Measurements from ENCODE around the gene RIN2.
A peak's percentile ranks its signal among the peaks of the same experiment; 100 is the strongest.

Gene RIN2

DNA sequence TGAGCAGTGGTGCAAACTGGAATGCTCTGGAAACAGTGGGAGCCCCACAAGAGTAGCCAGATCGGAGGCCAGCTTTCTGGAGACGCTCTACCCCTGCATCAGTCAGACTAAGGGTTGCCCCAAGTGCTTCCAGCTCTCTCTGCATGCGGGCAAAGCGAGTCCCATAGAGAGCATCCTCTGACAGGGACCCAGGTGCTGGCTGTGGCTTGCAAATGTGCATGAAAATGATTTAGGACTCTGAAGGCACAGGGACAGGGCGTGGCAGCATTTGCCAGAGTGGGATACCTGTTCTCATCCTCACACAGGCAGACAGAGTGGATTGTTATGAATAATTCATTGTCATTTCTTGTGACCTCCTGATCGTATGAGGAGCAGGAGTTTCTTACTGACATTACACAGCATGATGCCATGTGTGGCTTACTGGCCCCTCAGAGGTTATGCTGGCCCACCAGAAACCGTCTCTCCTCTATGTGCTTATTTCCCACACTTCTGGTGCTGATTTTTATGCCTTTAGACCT, 10.3 kb downstream of the RIN2 start:
- DNase-seq = no peak

DNA sequence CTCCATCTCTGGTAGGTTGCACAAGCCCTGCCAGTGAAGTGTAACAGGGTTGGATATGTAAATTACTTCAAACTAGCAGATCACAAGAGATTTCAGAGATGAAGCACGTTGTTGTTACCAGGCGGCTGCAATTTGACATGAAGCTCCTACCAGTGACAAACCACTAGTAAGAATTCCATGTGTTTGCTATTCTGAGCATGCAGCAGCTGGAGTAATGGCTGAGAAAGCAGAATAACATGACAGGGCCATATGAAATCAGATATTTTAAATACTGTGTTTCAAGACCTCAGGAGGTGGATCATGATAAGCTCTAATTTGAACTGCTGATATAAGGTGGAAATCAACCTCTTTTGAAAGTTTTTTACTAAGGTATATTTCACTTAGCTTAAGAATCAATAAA, 11.4 kb downstream of the RIN2 start:
- no peak for DNase-seq

DNA sequence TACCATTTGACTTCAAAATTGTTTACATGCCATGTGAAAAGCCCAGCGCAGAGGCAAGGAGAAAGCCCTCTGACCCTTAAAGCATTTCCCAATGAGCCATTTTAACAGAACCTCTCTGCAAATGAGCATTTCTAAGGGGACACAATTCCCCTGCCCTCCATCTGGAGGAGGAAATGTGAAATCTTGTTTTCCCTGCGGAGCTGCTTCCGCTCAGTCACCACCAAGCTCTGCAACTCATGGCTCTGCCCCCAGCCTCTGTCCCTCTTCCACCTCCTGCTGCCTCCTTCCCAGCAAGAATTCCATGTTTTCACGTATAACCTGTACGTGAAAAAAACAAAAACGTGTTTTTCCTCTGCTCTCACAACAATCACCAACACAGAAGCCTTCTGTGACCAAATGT, 12.3 kb downstream of the RIN2 start:
- DNase-seq = no peak

DNA sequence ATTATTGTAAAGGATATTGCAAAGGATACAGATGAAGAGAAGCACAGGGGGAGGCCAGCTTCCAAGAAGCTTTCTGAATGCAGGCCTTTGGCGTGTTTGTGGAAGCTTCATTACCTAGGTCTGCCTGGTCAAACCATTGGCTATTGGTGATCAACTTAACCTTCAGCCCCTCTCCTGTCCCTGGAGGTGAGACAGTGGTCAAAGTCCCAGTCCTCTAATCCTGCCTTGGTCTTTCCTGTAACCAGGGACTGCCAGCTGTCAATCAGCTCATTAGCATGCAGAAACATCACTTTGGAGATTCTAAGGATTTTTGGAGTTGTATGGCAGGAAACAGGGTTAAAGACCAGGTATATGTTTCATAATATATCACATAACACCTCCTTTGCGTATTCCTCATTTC, 13.0 kb downstream of the RIN2 start:
- no peak for DNase-seq

DNA sequence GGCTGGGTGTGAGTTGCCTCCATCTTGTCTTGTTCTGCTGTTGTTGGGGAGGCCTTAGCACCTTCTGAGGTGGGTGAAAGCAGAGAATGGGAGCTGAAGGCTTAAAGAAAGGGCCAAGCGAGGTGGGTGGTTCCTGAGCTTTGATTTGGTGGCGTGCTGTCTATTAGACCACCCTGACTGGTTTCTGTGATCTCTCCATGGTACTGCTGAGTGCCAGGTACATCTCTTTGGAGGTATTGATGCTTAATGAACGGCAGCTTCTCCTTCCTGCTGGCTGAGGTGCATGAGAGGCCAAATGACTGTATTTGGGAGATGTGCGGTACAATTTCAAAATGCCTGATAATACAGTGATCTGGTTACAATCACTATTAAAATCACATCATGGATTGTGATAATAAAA, 15.4 kb downstream of the RIN2 start:
- no peak for DNase-seq

DNA sequence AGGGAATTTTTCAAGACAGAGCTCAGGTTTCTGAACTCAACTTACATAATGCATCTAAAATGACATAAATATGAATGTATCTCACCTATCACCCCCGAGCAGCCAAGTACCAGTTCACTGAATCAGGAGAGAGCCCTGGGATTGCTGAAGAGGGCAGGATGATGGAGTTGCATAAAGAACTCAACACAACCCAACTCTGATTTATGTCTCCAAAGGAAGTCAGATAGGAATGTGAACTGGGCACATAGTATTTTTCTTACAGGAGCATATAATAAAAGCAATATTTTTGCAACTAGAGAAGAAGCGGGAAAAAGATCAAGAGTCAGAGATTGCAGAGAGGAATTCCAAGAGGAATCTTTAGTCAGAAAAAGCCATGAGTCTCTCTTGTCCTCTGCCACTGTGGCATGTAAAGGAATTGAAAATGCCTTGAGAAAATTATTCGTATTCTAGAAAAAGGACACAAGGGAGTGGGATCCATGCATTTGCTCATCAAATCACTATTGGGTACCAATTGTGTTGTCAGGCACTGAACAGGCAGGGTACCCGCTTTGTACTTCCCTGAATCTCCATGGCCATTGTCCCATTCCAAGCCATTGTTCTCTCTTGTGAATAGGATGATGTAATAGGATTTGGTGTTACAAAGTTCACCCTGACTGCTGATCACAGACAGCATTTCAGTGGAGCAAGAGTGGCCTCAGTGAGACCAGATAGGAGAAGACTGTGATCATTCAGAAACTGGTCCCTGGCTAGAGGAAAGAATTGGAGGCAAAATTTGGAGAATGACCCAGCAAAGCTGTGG, 16.3 kb downstream of the RIN2 start:
- DNase-seq = no peak

DNA sequence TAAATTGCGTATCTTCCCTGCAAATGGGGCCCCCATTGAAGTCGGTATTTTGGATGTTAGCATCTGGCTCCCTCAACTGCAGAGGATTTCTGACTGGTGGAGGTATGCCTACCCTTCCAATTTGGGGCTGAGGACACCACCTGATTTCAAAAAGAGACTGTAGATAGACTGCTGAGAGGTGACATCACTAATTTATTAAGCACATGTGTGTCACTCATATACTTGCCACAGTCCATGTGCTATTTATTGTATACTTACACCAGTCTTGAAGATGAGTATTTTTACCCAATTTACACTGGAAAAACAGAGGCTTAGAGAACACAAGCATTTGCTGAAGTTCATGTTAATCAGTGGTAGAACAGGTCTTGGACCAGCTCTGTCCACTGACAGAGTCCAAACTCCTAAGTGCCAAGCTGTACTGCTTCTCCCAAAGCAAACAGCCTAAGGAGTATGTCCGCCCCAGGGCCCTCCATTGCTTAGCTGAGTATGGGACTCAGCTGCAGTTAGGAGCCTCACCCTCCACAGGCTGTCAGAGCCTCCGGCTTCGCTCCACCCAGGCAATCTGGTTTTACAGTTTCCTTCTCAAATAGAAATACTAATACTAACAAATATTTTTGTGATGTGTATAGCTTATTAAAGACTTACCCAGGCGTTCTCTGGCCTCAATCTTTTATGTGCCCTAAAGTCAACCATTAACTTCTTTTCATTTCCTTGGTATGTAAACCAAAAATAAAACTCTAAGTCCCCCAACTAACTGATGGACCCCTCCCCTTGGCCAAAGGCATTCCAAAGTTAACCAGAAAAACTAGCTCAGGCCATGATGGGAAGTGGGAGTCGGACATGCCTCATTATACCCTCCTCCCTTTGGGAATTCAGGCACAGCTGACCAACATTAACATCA, 17.5 kb downstream of the RIN2 start:
- no peak for DNase-seq

DNA sequence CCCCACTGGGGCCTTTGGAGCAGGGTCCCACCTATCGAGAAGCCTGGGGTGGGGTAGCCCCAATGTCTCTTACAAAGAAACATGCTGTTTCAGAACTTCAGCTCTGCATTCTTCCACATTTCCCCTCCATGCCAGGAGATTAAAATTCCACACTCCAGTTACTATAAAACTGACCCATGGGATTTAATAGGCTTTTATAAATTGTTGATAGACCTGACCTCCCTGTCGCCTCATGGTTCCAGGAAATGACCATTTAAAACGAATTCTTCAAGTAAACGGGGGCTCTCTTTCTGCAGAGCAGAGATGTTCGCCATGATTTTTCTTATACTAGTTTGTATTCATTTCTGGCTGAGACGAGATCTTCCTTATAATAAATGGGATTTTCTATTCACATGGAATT, 19.3 kb downstream of the RIN2 start:
- DNase-seq = no peak

DNA sequence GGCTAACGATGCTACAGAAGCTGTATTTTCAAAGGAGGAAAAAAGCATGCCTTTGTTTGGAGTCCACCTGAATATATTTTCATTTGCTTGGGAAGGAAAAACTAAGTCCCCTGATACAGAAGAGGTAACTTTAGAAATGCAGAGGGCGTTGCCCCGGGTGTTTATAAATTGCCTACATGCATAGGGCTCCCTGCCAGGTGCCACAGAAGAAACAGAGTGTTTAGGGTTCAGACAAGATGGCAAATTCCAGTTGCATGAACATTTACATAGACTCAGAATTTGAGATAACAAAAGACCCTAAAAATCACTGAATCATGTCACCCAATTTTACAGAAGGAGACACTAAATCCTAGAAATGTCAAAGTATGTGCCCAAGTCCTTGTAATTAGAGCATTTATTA, 19.9 kb downstream of the RIN2 start:
- DNase-seq = no peak

DNA sequence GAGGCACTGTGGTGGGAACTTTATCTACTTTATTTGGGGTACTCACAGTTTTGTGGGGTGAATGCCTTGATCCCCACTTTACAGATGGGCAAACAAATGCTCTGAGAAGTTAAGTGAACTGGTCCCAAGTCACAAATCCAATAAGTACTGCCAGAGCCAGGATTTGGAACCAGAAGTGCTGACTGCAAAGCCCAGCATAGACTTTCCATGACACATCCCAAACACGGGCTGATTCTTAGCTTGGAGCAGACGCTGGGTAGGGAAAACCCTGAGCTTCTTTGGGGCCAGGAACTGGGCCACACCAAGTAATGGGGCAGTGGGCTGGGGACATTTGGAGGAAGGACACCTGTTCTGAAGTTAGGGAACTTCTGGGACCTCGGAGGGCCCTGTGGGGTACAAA, 20.3 kb downstream of the RIN2 start:
- no peak for DNase-seq

DNA sequence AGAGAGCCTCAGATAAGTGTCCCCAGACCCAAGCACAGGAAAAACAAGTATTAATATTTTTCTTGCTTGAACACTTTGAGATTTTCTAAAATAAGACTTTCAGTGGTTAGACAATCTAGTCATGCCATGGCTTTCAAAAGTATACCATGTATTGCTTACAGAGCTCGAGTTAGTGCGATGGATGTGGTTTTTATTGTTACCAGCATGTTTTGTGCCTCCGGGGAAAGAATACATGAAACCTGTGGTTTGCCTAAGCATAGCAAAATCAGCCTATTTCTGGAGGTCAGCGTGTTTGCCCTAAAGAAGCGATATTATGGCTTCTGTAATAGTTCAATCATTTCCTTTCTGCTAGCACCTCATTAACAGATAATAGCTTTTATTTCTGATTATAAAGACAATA, 21.6 kb downstream of the RIN2 start:
- no peak for DNase-seq

DNA sequence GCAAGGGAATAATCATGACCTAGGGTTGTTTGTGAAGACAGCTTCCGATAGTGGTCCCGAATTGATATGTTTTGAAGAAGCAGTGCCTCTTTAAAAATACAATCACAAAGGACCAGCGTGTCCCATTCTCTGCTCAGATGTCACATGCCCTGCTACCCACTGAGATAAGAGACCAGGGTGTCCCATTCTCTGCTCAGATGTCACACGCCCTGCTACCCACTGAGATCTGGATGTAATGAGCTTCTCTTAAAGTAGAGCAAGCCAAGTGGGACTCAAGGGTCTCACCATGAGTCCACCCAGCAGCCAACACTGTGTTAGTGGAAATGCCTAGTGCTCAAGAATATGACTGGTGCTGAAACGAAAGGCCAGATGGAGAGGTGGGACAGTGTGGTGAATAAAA, 22.2 kb downstream of the RIN2 start:
- peak; percentile 23 for DNase-seq

DNA sequence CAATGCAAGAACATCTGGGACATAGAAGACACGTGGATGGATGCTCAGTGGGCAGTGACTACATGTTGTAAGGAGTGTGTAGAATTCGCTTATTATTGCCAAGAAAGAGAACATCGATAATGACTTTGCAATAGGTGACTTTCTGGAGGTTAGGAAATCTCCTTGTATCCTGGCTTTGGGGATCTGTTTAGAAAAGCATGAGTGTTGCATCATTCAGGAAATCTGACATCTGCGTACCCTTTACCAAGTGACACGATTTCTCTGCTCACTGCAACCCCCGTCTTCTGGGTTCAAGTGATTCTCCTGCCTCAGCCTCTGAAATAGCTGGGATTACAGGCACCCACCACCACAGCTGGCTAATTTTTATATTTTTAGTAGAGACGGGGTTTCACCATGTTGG, 23.2 kb downstream of the RIN2 start:
- no peak for DNase-seq

DNA sequence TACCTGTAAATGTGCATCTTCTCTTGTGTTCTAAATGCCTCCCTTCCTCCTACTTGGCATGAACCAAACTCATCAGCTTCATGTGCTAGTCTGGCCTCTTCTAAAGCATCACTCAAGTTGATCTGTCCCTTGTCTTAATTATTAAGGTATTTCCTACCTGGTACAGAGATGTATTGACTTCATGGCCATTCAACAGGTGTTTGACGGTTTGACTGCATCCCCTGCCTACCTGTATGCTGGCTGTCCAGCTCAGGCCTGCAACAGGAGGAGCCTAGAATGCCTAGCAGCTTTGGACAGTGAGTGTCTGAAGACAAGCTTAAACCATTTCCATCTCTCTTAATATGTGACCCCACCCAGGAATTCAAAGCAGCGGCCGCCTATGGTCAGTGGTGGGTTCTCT, 24.6 kb downstream of the RIN2 start:
- no peak for DNase-seq

DNA sequence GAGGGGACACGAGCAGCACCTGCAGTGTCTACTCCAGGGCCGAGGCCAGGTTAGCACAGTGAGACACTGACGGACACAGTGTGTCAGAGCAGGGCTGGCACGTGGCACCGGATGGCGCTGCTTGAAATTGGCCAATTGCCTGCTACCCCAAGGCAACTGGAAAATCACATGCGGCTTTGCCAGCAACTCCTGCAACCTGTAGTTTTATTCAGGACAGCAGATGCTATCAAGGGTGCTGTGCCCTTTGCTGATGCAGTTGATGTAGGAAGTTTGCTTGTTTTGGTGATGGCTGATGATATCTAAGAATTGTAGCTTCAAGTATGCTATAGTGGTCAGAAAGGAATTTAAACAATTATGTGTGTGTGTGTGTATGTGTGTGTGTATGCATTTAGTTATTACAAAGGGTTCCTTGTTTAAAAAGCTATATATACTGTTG, 25.9 kb downstream of the RIN2 start:
- no peak for DNase-seq

DNA sequence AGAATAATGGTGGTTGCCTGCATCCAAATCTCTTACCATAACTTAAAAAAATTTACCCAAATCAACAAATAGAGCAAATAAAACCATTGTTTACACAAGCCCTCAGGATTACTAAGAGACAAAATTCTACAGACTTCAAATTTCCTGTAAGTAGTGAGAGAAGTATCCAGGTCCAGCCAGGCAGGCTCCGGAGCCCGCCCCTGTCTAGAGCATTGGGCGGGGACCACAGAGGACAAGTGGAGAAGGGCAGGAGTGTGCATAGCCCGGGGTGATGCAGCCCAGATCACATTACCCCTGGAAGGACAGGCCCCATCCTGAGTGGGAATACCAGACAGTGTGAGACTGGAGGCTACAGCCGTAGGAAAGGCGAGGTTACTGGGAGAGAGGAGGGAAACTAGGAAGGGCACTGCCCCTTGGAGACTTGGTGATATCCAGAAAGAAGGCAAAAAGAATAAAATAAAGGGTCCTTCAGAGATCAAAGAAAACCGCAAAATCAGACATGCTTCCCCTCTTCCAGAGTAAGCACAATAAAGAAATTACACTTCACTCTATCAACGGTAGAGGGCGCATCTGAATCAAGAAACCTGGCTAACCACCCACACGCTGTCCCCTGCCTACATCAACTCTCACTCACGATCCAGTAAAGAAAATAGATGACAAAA, 26.6 kb downstream of the RIN2 start:
- peak; percentile 79 for DNase-seq

DNA sequence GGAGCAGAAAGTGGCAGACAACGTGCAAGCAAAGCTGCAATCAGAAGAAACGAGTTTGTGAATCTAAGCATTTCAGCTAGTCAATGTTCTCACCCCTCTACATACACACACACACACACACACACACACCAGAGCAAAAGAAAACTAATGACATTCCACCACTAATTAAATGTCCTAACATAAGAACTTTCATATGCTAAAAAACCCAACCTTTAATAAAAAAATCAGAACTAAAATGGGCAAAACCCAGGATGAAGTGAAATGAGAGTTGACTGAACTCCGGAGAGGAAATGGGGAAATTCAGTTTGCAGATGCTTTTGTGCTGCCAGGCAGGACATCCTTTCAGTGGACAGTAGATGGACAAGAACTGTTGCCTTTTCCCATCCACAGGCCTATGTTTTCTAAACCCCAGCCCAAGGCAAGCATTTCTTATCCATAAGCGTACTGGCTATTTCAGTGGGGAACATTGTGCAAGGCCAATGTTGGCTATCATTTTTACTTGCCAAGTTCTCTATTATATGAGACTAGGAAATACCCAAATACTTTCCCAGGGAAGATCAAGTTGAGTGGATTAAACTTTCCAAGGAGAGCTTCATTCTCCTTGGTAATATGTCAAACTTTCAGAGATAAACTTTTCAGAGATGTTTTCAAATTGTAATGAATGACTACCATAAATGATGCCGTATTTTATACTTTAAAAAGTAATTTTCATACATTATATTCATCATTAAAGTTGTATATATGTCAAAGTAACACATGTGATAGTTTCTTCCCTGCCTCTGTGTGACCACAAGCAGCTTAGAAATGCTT, 27.3 kb downstream of the RIN2 start:
- DNase-seq = no peak

DNA sequence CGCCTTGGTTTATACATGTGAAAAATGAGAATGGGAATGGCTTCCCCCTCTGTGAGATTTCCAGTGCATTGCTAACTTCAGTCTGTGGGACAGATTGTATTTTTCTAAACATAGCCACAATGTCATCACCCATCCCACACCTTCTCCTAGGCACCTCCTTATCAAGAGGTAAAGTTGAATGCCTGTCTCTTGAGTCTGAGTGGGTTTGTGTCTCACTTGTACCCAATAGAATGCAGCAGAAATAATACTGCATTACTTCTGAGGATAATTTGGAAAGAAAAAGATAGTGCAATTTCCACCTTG, 27.9 kb downstream of the RIN2 start:
- no peak for DNase-seq

DNA sequence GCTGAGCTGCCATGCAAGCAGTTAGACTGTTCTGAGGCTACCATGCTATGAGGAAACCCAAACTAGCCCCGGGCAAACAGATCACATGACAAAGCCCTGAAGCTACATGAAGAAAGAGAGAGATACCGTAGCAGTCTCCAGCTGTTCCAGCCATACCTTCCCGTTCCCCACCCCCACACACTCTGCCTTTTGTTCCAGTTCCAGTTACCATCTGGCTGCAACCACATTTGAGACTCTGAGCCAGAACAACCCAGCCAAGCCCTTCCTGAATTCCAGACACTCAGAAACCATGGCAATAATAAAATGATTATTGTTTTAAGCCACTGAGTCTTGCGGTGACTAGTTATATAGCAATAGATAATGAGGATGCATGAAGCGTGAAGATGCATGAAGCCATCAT, 28.3 kb downstream of the RIN2 start:
- DNase-seq = no peak

DNA sequence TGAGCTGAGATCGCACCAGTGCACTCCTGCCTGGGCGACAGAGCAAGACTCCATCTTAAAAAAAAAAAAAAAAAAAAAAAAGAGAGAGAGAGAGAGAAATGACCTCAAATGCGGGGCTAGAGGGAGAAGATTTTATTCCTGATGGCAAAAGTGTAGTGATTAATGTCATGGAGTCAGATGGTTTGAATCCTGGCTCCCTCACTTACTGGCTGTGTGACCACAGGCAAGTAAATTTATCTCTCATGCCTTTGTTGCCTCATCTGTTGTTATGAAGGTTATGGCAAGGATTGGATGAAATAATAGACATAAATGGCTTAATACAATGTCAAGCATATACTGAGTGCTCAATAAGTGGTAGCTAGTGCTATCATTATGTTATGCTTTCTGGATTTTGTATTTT, 29.3 kb downstream of the RIN2 start:
- DNase-seq = no peak

DNA sequence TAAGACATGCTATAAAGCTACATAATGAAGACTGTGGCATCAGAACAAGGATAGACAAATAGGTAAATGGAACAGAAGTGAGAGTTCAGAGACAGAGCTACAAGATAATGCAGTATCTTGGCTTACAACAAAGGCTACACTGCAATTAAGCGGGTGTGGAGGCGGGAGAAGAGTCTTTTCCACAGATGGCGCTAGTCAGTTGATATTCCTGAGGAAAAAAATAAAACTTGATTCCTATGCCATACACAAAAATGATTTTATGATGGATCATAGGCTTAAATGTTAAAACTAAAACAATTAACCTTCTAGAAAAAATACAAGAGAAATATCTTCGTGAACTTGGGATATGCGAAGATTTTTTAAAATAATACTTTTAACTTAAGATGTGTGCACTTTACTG, 31.0 kb downstream of the RIN2 start:
- DNase-seq = no peak

DNA sequence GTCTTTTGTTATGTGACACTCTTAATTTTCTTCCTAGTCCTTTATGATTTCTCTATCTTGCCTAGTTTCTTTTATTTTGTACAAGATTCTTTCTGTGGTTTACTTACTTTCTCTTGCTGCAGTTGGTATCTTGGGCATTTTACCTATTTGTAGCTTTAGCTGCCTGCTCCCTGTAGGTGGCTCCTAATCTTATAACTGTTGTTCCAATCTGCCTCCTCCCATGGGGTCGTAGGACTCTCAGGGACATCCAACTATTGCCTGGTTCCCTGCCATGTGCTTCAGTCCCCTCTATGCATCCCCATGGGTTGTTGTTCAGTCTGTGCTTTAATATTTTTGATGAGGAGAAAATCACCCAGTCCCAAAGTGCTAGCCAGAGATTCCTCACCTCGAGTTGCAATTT, 31.4 kb downstream of the RIN2 start:
- DNase-seq = no peak

DNA sequence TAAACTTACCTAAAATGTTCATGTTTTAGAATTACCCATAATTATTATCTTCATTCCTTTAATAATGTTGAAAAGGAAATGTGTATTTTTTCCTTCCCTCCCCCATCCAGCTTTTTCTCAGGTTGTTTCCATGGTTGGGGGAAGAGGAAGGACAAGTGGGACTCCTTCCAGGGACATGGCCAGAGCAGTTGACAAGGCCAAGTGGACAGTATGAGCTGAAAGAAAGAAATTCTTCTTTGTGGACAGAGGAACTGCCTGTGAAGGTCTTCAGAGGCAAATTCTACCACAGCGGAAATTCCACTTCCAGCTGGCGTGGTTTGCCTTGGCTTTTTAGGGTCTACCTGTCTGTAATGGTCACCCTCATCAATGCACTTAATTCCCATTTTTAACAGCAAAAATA, 33.8 kb downstream of the RIN2 start:
- no peak for DNase-seq

Data from OCI-M1 (cell line).